NCI-H446 (cell line): ENCODE data around the gene RAF1.
A peak's percentile ranks its signal among the peaks of the same experiment; 100 is the strongest.
"Not testable (repeated sequence)": the region's sequence is repeated elsewhere in the genome, so short reads cannot be mapped to it uniquely, and the experiment has no call there.

Experiments used
- DNase-seq, 2 experiments: peaks; one replicate each; lab custom pipeline; 2025; lab: John Stamatoyannopoulos, UW

The RAF1 gene

DNA sequence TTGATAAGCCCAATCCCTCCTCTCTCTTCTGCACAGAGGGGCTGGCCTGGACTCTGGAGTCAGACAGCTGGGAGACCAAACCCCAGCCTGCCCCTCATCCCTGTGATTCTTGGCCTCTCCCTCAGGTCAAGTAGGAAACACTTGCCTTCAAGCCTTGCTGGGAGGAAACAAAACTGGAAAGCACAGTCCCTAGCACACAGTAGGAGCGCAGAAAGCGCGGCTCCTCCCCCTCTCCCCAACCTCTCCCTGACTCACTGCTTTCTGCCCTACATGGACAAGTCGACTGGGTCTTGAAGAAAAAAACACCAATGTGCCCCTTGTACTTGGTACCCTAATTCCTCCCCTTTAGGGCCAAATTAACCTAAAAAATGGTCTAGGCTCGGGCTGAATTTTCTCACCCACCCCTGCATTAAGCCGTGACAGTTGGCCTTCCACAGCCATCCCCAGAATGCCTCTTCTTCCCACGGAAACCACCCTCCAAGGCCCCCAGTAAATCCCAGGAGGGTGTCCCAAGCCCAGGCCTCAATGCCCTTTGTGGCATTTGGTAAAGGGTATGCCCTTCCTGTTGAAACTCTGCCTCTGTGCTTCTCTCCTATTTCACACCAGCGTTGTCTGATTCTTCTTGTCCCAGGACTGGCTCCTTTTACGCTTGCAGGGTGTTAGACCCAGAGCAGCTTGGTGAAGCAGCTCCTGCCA is 11.3 kb upstream of the RAF1 start:
- DNase-seq, result no peak

GRCh38 chr3:12673956-12674736 is 10.2 kb upstream of the RAF1 start:
- not testable (repeated sequence) for DNase-seq

DNA sequence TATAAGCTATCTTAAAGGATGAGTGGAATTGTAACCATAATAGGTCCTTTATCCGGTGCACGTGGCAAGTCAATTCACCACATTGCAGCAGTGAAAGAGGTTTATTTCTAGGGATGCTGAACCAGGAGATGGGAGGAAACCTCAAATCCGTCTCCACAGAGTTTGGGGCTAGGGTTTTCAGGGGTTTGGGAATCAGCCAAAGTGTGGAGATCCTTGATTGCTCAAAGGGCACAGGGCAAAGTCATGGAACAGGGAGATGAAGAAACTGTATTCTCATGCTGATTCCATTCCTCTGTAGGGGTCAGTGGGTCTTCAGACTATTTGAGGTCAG is 7.2 kb upstream of the RAF1 start:
- no peak for DNase-seq

DNA sequence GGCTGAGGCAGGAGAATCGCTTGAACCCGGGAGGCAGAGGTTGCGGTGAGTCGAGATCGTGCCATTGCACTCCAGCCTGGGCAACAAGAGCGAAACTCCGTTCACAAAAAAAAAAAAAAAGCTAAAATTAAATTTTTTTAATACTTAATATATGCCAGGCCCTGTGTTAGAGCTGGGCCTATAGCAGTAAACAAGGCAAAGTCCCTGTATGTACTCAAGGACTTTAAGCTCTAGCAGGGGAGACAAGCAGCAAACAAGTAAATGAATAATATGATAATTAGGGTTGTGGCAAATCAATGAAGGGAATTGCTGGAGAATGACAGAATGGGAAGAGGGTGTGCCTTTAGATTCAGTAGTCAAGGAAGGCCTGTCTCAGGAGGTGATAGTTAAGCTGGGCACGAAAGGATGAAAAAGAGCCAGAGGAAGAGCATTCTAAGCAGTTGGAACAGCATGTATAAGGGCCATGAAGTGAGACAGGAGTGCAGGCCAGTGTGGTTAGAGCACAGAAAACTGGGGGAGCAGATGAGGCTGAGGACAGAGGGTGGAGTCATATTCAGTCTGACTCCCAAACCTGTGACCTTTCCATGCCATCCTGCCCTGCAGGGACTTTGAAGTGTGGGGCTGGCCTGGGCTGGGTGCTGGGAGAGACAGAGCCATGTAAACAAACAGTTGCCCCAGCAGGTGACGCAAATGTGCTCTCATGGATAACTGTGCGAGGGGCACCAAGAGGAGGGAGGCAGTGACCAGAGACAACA is 6.6 kb upstream of the RAF1 start:
- no peak for DNase-seq

DNA sequence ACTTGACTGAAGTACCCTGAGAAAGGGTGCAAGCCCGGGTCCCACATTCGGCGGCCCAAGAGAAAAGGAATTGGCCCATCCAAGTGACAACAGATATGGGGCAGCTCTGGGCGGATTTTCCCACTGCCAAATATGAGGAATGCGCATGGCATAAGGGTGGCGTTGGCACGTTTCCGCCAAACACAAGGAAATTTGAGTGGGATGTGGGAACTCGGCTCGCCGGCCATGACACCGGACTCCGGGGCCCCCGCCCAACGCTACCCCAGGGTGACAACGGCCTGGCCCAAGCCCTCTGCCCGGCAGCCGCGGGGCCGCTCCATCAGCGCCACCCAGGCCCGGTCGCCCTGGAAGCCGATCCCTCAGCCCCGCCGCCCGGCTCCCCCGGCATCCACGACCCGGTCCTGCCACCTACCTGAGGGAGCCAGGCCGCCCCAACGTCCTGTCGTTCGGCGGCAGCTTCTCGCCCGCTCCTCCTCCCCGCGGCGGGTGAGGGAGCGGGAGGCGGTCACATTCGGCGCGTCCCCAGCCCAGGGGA is 449 bp downstream of the RAF1 start:
- peak in 1 of 2 experiments; percentile 22 for DNase-seq

DNA sequence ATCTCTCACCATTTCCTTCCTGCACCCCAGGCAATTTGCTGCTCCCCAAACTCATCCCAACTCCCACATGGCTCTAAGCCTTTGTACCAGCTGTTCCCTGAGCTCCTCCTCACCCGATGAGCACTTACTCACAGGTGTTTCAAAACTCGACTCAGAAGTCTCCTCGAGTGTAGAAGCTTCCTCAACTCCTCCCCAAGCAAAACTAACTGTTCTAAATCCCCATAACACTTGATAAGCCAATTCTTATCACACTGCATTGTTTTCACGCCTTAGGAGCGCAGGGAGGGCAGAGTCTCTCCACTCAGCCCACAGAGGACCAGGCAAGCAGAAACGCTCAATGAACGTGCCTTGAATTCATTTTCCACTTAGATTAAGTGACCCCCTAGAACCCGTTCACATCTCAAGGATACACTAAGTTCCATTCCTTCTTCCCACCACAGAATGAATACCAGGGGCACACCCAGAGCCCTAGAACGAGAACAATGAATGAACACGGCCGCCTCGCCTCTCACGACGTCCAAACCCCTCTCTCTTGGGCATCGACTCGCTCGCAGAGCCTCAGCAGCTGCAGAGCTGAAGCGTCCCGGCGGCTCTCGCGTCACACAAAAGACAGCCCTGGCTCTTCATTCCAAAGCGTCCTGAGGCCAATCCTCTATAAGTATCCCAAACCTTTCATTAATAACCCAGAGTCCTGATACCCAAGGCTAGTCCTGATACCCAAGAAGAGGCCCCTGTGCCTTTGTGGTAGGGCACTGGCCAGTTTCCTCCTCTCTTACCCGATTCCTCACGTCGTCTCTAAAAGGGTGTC is 1.1 kb downstream of the RAF1 start:
- no peak for DNase-seq

GRCh38 chr3:12661926-12662592 is 1.9 kb downstream of the RAF1 start:
- no peak for DNase-seq

GRCh38 chr3:12661375-12661774 is 2.5 kb downstream of the RAF1 start:
- not testable (repeated sequence) for DNase-seq

DNA sequence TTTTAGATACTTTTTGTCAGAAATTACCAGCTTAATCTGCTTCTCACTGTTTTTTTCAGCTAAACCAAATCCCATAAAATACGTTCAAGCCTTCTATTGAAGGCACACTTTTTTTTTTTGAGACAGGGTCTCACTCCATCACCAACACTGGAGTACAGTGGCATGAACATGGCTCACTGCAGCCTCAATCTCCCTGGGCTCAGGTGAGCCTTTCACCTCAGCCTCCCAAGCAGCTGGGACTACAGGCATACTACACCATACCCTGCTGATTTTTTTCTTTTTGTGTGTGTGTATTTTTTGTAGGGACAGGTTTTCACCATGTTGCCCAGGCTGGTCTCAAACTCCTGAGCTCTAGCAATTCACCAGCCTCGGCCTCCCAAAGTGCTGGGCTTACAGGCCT is 3.7 kb downstream of the RAF1 start:
- DNase-seq, result no peak

- DNase-seq, result no peak
These were observed 4.5 kb downstream of the RAF1 start for GRCh38 chr3:12659316-12660015.

DNA sequence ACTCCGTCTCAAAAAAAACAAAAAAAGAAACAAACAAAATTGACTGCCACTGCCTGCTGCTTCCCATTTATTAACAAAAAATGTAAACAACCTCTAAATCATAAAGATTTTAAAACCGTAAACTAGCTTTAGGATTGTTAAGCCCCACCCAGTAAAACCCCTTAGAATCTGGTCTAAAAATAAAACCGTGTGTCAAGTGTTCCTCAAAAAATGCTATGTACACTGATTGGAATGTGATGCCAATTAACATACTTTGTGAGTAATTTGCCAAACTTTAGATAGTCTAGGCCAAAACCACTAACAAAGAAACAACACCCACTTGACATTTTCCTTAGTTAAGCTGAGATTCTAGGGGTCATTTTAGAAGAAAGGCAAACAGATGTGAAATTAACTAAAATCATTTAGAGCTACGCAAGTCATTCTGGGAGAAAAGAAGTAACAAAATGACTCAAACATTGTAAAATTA is 5.3 kb downstream of the RAF1 start:
- no peak for DNase-seq

DNA sequence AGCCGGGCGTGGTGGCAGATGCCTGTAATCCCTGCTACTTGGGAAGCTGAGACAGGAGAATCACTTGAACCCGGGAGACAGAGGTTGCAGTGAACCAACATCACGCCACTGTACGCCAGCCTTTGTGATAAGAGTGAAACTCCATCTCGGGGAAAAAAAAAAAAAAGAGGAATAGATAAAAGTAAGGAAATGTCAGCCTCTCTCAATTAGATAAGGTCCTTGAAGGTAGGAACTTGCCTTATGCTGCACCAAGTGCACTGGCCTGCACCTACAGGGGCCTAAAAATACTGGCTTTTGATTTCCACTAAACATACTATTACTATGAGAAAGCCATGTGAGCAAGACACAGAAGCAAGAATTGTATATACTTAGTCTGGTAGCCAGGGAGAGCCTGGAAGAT is 7.1 kb downstream of the RAF1 start:
- DNase-seq, result no peak

GRCh38 chr3:12656193-12656592 is 7.7 kb downstream of the RAF1 start:
- no peak for DNase-seq

GRCh38 chr3:12655701-12656100 is 8.2 kb downstream of the RAF1 start:
- DNase-seq, result no peak

GRCh38 chr3:12653747-12654146 is 10.2 kb downstream of the RAF1 start:
- no peak for DNase-seq

GRCh38 chr3:12648384-12648959 is 15.4 kb downstream of the RAF1 start:
- DNase-seq, result no peak

DNA sequence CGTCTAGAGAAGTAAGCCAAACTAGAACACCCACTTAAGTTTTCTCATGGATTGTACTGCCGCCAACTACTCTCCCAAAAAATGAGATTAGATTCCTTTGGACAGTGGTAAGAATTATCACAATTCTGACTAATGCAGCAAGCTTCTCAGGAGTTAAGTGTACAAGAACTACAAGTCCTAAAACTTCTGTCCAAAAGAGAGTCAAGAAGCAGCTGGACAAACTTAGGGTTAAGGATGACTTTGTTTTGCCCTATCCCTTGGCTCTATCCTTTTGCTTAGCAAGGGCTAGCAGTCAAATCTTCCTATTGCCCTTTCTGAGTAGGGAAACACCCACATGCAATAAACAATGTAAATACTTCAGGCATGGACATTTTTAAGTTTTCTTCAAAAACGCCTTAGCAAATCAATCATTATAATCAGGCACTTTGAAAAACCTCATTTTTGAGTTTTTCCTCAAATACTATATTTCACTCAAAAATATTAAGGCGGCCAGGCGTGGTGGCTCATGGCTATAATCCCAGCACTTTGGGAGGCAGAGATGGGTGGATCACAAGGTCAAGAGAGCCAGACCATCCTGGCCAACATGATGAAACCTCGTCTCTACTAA is 19.5 kb downstream of the RAF1 start:
- no peak for DNase-seq

- DNase-seq, result no peak
These were observed 20.2 kb downstream of the RAF1 start for GRCh38 chr3:12643724-12644123.

DNA sequence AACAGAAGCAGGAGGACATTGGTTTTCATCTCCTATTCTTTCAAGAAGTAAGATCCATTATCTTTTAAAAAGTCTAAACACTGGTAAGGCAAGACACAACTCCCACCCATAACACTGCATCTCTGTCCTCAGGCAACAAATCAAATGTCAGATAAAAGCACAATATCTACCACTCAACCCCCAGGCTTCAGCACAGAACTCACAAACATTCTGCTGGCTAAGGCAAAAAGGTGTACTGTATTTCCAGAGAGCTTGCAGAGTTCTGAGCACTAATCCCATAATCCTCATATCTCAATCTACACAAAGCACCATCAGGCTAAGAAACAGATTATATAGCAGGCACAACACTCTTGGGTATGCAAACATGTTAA is 20.9 kb downstream of the RAF1 start:
- no peak for DNase-seq

GRCh38 chr3:12640853-12641252 is 23.1 kb downstream of the RAF1 start:
- DNase-seq, result not testable (repeated sequence)
